OCI-LY7 (cell line): ENCODE data around the gene FOXP1.

Experiments
- CTCF ChIP-seq: fragments of 200-600 bp; sonication (generic); conservative IDR thresholded peaks from 2 replicates; pipeline ENCODE4 v1.5.1; 2014; ENCODE audit warnings: mild to moderate bottlenecking, antibody characterized with exemption, low read length, moderate library complexity, mixed read lengths
- EZH2phosphoT487 ChIP-seq: fragments of 200-600 bp; sonication (generic); IDR thresholded peaks from 2 replicates; pipeline ENCODE4 v1.6.1; 2018; ENCODE audit warnings: low read depth, borderline replicate concordance, mild to moderate bottlenecking, mixed run types, antibody characterized with exemption, low read length, moderate library complexity, mixed read lengths

GRCh38 chr3:71464613-71465012 is 118.9 kb downstream of the FOXP1 start:
- TF ChIP-seq CTCF = no peak
- TF ChIP-seq EZH2phosphoT487 = no peak
